NCI-H2107 treated with DMSO at 0.1 percent for 48 hours (cell line): ENCODE measurements around the gene TMEM119.

Experiments used
- DNase-seq: peaks from one replicate; lab custom pipeline; 2025; ENCODE audit not compliant: unreplicated experiment; lab: John Stamatoyannopoulos, UW

TMEM119 gene

GRCh38 chr12:108597559-108598471 lies at the start of gene TMEM119:
Gene TMEM119 (minus strand): TSS chr12:108598084. CDS start chr12:108592383, 5,701 bp downstream.
- no peak for DNase-seq

- no peak for DNase-seq
These were observed 49.0 kb upstream of the TMEM119 start for GRCh38 chr12:108646600-108647579.

GRCh38 chr12:108645686-108646599 lies 48.1 kb upstream of the TMEM119 start:
- no peak for DNase-seq

GRCh38 chr12:108644811-108645120 lies 46.9 kb upstream of the TMEM119 start:
- DNase-seq, result no peak

GRCh38 chr12:108643941-108644810 lies 46.3 kb upstream of the TMEM119 start:
- DNase-seq, result no peak

GRCh38 chr12:108642899-108643654 lies 45.2 kb upstream of the TMEM119 start:
- no peak for DNase-seq

GRCh38 chr12:108642269-108642870 lies 44.5 kb upstream of the TMEM119 start:
- DNase-seq, result peak; percentile 78

- no peak for DNase-seq
These were observed 43.8 kb upstream of the TMEM119 start for GRCh38 chr12:108641446-108642268.

GRCh38 chr12:108640802-108641445 lies 43.0 kb upstream of the TMEM119 start:
- DNase-seq, result no peak

- DNase-seq, result no peak
These were observed 41.3 kb upstream of the TMEM119 start for GRCh38 chr12:108638997-108639822.

GRCh38 chr12:108638141-108638827 lies 40.4 kb upstream of the TMEM119 start:
- DNase-seq, result no peak

GRCh38 chr12:108637222-108637971 lies 39.5 kb upstream of the TMEM119 start:
- no peak for DNase-seq

- no peak for DNase-seq
These were observed 38.3 kb upstream of the TMEM119 start for GRCh38 chr12:108635997-108636808.
